Astrocyte (in vitro differentiated cells and primary cell): ENCODE results near the gene MORC2. TPM values are rescaled to one million over a fixed set of nuclear protein-coding genes. Genes with fewer than 3 reads are reported as not detected.

Experiments
- DNase-seq: peaks from one replicate; pipeline ENCODE4 v3.0.0-alpha.2; 2010; ENCODE audit warnings: low read depth
- FAIRE-seq: peaks from 2 replicates; lab custom pipeline; 2011; peaks lifted over from hg19 to GRCh38; lab: Jason Lieb, UNC
- H2AFZ ChIP-seq: 2 replicates; pipeline ENCODE4 v1.6.0; 2012; ENCODE audit warnings: low read depth, low read length, inconsistent platforms
- H3K27ac ChIP-seq: 2 replicates; pipeline ENCODE4 v1.5.1; 2011; ENCODE audit warnings: low read depth, low read length, inconsistent platforms
- H3K27me3 ChIP-seq: 2 replicates; pipeline ENCODE4 v1.6.0; 2011; ENCODE audit warnings: low read length, inconsistent platforms; ENCODE audit not compliant: insufficient read depth
- H3K36me3 ChIP-seq: 2 replicates; pipeline ENCODE4 v1.5.1; 2011; ENCODE audit warnings: low read length, inconsistent platforms; ENCODE audit not compliant: insufficient read depth
- H3K4me1 ChIP-seq: 2 replicates; pipeline ENCODE4 v1.5.1; 2011; ENCODE audit warnings: low read length, inconsistent platforms; ENCODE audit not compliant: insufficient read depth
- H3K4me2 ChIP-seq: 2 replicates; pipeline ENCODE4 v1.6.0; 2012; ENCODE audit warnings: low read length, inconsistent platforms
- H3K4me3 ChIP-seq: 2 replicates; pipeline ENCODE4 v1.5.1; 2011; ENCODE audit warnings: low read depth, mild to moderate bottlenecking, low read length, inconsistent platforms; ENCODE audit not compliant: insufficient read depth
- H3K79me2 ChIP-seq: 2 replicates; pipeline ENCODE4 v1.6.0; 2012; ENCODE audit warnings: mild to moderate bottlenecking, low read length, inconsistent platforms; ENCODE audit not compliant: insufficient read depth
- H3K9ac ChIP-seq: 2 replicates; pipeline ENCODE4 v1.6.0; 2012; ENCODE audit warnings: mild to moderate bottlenecking, low read length, inconsistent platforms
- H3K9me3 ChIP-seq: 2 replicates; pipeline ENCODE4 v1.5.1; 2012; ENCODE audit warnings: low read depth, mild to moderate bottlenecking, low read length, inconsistent platforms; ENCODE audit not compliant: insufficient read depth
- H4K20me1 ChIP-seq: 2 replicates; pipeline ENCODE4 v1.6.0; 2012; ENCODE audit warnings: low read length, inconsistent platforms; ENCODE audit not compliant: insufficient read depth
- H3K27ac Mint-ChIP-seq: one replicate; pipeline ENCODE4 v1.8.0; 2021; ENCODE audit warnings: mild to moderate bottlenecking, mixed read lengths; ENCODE audit not compliant: unreplicated experiment
- H3K27me3 Mint-ChIP-seq: one replicate; pipeline ENCODE4 v1.8.0; 2021; ENCODE audit warnings: low read depth, mixed read lengths; ENCODE audit not compliant: unreplicated experiment
- H3K36me3 Mint-ChIP-seq: one replicate; pipeline ENCODE4 v1.8.0; 2021; ENCODE audit warnings: low read depth, mixed read lengths; ENCODE audit not compliant: unreplicated experiment
- H3K4me1 Mint-ChIP-seq: one replicate; pipeline ENCODE4 v1.8.0; 2021; ENCODE audit warnings: low read depth, mixed read lengths; ENCODE audit not compliant: unreplicated experiment
- H3K4me3 Mint-ChIP-seq: one replicate; pipeline ENCODE4 v1.8.0; 2021; ENCODE audit warnings: mild to moderate bottlenecking, moderate library complexity, mixed read lengths; ENCODE audit not compliant: unreplicated experiment
- H3K9me3 Mint-ChIP-seq: one replicate; pipeline ENCODE4 v1.8.0; 2021; ENCODE audit warnings: mild to moderate bottlenecking, mixed read lengths; ENCODE audit not compliant: unreplicated experiment
- EZH2 ChIP-seq: IDR thresholded peaks from 2 replicates; pipeline ENCODE4 v1.6.1; 2012; ENCODE audit warnings: mild to moderate bottlenecking, low read length, inconsistent platforms; ENCODE audit not compliant: insufficient read depth
- total RNA-seq: library from RNA; stranded (reverse); gene quantifications from 2 replicates; pipeline ENCODE4 v1.2.1, GENCODE V29; 2021
- TF ChIP-seq, protein P1 (sequence below): IDR thresholded peaks from 2 replicates; pipeline ENCODE4 v1.5.1; 2011; ENCODE audit warnings: low read depth, mild to moderate bottlenecking, inconsistent platforms, low read length, moderate library complexity; ENCODE audit not compliant: insufficient read depth

MORC2 gene
- total RNA-seq, 1 donor from 2014 or later: 45.9 TPM

DNA sequence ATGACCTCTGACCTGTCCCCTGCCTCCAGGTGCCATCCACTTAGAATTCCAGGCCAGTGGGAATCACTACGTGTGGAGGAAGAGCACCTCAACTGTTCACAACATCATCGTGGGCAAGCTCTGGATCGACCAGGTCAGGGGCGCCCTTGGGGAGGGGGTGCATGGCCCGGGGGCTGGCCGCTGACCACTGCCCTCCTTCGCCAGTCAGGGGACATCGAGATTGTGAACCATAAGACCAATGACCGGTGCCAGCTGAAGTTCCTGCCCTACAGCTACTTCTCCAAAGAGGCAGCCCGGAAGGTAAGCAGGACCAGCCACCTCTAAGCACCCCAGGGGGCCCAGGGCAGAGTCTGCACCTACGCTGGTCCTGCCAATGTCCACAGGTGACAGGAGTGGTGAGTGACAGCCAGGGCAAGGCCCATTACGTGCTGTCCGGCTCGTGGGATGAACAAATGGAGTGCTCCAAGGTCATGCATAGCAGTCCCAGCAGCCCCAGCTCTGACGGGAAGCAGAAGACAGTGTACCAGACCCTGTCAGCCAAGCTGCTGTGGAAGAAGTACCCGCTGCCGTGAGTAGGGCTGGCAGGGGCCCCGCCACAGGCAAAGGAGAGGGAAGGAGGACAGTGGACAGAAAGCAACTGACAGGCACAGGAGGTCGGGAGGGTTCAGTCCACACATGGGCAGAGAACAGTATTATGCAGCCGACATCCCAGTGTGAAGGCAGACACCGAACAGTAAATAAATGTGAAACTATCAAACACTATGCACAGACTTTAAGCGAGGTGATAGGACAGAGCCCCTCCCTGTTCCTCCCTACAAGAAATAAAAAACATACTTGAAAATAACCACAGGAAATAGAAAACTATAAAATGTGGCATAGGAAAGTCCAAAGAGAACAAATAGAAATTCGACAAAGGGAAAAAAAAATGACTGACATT is 74.9 kb downstream of the MORC2 start:
- H3K9me3 Mint-ChIP-seq: no peaks in the 10 kb centered on the region
- peaks cover 12% of the 10 kb centered on the region for H3K36me3 Mint-ChIP-seq
- Histone ChIP-seq H3K36me3 (no peaks in the 10 kb centered on the region), H3K27ac (no peak overlapping the region), H3K4me1 (no peaks in the 10 kb centered on the region), H3K27me3 (no peaks in the 10 kb centered on the region), H3K9me3 (no peaks in the 10 kb centered on the region), H3K79me2 (no peaks in the 10 kb centered on the region), H3K4me2 (no peak overlapping the region), H3K4me3 (no peak overlapping the region), H4K20me1 (no peaks in the 10 kb centered on the region), H2AFZ (no peak overlapping the region), H3K9ac (no peak overlapping the region)
- H3K4me1 Mint-ChIP-seq: peaks cover 12% of the 10 kb centered on the region
- H3K27me3 Mint-ChIP-seq: peaks cover 1% of the 10 kb centered on the region
- TF ChIP-seq, protein P1, sequence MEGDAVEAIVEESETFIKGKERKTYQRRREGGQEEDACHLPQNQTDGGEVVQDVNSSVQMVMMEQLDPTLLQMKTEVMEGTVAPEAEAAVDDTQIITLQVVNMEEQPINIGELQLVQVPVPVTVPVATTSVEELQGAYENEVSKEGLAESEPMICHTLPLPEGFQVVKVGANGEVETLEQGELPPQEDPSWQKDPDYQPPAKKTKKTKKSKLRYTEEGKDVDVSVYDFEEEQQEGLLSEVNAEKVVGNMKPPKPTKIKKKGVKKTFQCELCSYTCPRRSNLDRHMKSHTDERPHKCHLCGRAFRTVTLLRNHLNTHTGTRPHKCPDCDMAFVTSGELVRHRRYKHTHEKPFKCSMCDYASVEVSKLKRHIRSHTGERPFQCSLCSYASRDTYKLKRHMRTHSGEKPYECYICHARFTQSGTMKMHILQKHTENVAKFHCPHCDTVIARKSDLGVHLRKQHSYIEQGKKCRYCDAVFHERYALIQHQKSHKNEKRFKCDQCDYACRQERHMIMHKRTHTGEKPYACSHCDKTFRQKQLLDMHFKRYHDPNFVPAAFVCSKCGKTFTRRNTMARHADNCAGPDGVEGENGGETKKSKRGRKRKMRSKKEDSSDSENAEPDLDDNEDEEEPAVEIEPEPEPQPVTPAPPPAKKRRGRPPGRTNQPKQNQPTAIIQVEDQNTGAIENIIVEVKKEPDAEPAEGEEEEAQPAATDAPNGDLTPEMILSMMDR: no peak
- no peak for TF ChIP-seq EZH2
- H3K4me3 Mint-ChIP-seq: no peak overlapping the region
- FAIRE-seq (no peak), DNase-seq (no peak)
- peak overlapping the region; percentile 23 for H3K27ac Mint-ChIP-seq

DNA sequence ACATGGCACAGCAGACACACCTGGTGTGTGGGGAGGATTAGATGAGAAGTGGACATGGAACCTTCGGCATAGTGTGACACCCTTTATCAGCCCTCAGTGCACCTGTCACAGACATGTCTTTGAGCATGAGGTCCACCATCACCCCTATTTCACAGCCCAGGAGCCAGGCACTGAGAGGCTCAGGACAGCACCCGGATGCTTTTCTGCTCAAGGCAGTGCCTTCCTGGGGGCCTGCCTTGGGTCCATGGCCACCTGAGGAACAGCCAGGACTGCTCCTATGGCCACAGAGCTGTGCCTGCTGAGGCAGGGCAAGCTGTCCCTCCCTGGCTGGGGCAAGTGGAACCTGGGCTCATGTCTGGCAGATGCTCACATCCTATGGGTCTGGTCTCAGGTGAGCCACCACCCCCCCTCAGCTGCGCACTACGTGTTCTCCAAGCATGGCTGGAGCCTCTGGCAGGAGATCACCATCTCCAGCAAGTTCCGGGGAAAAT is 75.8 kb downstream of the MORC2 start:
- H3K4me1 Mint-ChIP-seq: peaks cover 12% of the 10 kb centered on the region
- no peaks in the 10 kb centered on the region for H3K9me3 ChIP-seq
- H3K4me3 Mint-ChIP-seq: no peak overlapping the region
- no peak for DNase-seq
- no peaks in the 10 kb centered on the region for H4K20me1 ChIP-seq
- no peak overlapping the region for H3K4me2 ChIP-seq
- FAIRE-seq: no peak
- no peaks in the 10 kb centered on the region for H3K36me3 ChIP-seq
- H3K27me3 Mint-ChIP-seq: peaks cover 1% of the 10 kb centered on the region
- no peaks in the 10 kb centered on the region for H3K79me2 ChIP-seq
- H3K4me3 ChIP-seq: no peak overlapping the region
- no peak overlapping the region for H3K27ac Mint-ChIP-seq
- no peaks in the 10 kb centered on the region for H3K9me3 Mint-ChIP-seq
- no peaks in the 10 kb centered on the region for H3K4me1 ChIP-seq
- peaks cover 12% of the 10 kb centered on the region for H3K36me3 Mint-ChIP-seq
- H2AFZ ChIP-seq: no peak overlapping the region
- no peak for TF ChIP-seq EZH2
- TF ChIP-seq, protein P1: no peak
- H3K27ac ChIP-seq: no peak overlapping the region
- no peak overlapping the region for H3K9ac ChIP-seq
- H3K27me3 ChIP-seq: no peaks in the 10 kb centered on the region

DNA sequence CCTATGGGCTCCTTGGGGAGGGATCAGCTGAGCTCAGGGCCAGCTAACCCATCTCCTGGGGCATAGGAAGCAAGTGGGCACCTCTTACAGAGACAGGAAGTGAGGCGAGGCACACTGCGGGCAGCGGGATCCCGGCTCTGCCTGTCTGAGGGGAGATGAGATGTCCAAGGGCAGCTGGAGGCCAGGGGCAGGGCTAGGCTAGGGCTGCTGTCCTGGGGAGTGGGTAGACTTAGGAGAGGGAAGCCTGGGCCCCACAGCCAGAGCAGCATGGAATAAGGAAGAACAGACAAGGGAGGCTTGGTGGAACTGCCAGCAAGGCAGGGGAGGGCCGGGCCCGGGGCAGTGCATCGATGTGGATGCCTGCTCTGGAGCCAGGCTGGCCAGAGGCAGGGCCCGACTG is 76.3 kb downstream of the MORC2 start:
- Histone ChIP-seq H3K4me3 (no peak overlapping the region), H3K27me3 (no peaks in the 10 kb centered on the region), H2AFZ (no peak overlapping the region), H3K27ac (no peak overlapping the region), H3K36me3 (no peaks in the 10 kb centered on the region), H3K4me2 (no peak overlapping the region), H4K20me1 (no peaks in the 10 kb centered on the region), H3K79me2 (no peaks in the 10 kb centered on the region), H3K4me1 (no peaks in the 10 kb centered on the region), H3K9ac (no peak overlapping the region), H3K9me3 (no peaks in the 10 kb centered on the region)
- Mint-ChIP-seq H3K4me1 (peaks cover 12% of the 10 kb centered on the region), H3K4me3 (no peak overlapping the region), H3K27ac (no peak overlapping the region), H3K27me3 (peaks cover 1% of the 10 kb centered on the region), H3K36me3 (peaks cover 11% of the 10 kb centered on the region), H3K9me3 (no peaks in the 10 kb centered on the region)
- no peak for TF ChIP-seq EZH2
- TF ChIP-seq, protein P1: no peak
- FAIRE-seq (no peak), DNase-seq (no peak)
